Cortex of kidney (tissue), 1 donor: ENCODE data around the gene UCP3.

Experiments
- DNase-seq: peaks from one replicate; lab custom pipeline; 2025; lab: John Stamatoyannopoulos, UW

Gene UCP3

DNA sequence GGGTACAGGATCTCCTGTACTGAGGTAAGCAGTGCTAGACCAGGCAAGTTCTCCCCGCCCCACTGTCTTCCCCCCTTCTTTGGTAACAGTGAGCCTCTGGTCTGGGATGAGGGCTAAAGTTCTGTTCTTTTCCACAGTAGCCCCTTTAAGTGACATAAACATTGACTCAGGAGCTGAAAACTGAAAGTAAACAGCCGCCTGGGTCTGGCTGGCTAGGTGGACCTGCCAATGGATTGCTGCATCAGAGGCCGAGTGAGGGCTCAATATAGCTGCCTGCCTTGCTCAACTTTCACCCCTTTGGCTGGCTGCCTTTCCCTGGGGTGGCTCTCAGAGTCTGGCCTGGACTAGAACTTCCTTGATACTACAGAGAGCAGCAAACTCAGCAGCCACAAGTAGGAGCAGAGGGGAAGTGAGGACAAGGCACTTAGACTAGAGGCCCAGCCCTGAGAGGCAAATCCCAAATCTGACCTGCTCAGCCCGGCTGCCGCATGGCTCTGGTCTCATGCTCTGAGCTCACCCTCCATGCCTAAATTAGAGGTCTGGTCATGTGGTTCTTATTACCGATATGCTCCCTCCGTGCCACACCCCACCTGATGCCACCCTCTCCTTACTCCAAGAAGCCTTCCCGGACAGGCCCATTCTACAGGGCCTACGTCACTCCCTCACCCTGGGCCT is 9.6 kb upstream of the UCP3 start:
- no peak for DNase-seq

DNA sequence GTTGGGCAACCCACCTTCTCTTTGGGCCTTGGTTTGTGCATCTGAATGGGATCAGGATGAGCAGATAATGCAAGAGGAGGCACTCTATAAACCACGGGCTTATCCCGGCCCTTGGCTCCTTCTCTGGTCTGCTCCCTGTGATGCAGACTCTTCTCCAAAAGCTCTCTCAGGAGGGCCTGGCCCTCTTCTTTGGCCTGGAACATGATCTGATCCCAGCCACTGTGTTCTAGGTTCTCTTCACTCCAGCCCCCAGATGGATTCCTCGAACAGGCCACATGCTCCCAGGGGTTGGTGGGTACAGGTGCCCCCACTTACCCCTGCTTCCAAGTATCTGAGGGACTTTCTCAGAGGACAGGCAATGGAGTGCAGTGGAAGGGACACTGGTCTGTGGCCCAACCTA is 8.7 kb upstream of the UCP3 start:
- no peak for DNase-seq

DNA sequence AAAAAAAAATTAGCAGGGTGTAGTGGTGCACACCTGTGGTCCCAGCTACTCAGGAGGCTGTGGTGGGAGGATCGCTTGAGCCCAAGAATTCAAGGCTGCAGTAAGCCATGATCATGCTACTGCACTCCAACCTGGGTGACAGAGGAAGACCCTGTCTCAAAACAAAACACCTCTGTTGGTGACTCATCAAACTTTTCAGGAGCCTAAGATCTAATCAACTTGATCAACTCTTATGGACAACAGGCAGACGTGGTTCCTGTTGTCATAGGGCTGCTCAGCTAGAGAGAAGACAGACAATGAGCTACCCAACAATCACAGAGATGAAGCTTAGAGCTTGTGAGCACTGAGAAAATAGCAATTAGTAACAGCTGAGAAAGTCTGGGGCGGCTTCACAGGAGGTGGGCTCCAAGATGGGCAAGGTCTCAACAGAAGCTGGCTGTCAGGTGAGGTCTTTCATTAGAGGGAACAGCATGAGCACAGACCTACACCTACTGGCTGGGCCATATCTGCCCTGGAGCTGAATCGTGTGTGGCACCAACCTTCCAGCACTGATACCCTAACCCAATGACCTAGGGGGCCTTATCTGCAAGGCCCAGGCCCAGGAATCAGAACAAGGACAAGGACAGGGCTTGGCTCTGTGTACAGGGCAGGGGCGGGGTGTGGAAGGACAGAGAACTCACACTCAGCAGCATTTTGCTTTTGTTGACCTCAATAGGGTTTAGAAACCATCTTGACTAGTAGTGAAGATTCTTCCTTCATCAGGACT is 7.2 kb upstream of the UCP3 start:
- DNase-seq: no peak

DNA sequence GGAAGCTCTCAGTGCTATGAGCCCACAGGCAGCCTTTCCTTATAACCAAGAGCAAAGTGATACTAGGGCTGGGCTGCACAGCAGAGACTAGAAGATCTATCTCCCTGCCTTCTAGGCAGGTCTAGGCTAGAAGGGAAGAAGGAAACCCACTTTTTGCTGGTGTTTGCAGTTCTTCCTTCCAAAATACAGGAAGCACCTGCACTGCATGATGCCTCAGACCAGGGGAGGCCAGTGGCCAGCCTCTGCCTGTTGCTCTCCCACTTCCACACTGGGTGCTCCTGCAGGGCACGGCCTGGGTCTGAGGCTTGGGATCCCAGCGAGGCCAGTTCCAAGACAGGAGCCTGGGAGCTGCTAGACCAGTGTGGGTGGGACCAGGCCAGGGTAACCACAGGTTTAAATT is 6.0 kb upstream of the UCP3 start:
- no peak for DNase-seq

DNA sequence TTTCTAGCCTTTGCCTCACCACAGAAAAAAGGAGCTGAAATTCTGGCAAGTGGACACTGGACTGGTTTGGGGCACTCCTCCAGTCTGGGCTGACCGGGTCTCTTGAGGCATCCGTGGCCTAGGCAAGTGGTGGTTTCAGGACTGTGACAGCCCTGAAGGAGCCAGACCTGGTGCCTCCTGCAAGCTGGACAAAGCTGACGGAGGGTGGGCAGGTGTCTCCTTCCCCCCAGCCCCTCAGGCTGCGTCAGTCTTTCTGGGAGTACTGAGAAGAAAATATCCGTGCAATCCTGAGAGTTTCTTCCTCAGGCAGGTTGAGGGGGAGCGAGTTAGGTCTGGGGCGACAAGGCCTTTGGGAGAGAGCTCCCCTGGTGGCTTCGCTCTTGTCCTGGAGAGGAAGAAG is 4.3 kb upstream of the UCP3 start:
- DNase-seq: no peak

DNA sequence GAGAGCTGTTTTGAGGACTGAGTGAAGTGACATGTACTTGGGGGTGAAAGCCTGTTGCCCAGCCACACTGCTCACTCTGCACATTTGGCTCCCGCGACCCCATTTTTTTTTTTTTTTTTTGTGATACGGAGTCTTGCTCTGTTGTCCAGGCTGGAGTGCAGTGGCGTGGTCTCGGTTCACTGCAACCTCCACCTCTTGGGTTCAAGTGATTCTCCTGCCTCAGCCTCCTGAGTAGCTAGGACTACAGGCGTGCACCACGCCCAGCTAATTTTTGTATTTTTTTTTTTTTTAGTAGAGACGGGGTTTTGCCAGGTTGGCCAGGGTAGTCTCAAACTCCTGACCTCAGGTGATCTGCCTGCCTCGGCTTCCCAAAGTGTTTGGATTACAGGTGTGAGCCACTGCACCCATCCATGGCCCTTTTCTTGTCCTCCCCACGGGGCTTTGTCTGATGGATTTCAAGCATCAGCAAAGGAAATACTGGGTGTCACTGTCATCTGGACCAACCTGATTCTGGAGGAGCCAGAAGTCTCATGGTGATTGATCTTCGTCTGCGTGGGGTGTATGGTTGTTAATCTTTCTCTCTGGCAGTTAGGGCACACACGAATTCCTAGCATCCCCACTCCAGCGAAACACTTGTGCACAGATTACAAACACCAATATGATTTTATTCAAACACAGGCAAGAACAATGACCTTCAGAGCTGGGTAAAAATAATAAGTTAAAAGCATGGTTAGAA is 3.4 kb upstream of the UCP3 start:
- DNase-seq: no peak

DNA sequence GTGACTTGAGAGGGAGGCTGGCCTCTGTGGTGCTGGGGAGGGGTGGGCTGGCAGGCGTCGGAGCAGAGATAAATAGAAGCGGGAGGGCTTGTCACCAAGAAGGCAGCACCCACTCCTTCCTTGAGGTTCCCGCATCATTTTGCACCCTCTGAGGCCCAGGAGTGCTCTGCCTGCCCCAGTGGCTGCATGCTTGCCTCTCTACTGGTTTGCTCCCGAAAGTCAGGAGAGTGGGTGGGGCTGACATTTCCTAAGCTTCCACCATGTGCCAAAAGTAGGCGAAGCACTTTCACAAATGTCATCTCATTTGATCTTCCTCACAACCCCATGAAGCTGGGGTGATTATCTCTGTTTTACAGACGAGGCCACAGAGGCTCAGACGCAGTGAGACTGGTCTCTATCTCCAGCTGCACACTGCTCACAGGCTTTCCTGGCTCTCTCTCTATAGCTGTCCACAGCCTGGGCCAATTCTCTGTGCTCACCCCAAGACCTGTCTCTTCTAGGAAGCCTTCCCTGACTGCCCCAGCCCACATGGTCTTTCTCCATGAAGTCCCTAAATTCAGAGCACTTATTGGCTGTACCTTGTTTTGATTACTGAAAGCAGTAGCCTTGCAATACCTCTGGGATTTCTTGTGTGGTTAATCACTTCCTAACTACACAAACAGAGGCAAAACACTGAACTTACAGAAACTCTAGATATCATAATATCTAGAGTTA is 2.6 kb upstream of the UCP3 start:
- no peak for DNase-seq

DNA sequence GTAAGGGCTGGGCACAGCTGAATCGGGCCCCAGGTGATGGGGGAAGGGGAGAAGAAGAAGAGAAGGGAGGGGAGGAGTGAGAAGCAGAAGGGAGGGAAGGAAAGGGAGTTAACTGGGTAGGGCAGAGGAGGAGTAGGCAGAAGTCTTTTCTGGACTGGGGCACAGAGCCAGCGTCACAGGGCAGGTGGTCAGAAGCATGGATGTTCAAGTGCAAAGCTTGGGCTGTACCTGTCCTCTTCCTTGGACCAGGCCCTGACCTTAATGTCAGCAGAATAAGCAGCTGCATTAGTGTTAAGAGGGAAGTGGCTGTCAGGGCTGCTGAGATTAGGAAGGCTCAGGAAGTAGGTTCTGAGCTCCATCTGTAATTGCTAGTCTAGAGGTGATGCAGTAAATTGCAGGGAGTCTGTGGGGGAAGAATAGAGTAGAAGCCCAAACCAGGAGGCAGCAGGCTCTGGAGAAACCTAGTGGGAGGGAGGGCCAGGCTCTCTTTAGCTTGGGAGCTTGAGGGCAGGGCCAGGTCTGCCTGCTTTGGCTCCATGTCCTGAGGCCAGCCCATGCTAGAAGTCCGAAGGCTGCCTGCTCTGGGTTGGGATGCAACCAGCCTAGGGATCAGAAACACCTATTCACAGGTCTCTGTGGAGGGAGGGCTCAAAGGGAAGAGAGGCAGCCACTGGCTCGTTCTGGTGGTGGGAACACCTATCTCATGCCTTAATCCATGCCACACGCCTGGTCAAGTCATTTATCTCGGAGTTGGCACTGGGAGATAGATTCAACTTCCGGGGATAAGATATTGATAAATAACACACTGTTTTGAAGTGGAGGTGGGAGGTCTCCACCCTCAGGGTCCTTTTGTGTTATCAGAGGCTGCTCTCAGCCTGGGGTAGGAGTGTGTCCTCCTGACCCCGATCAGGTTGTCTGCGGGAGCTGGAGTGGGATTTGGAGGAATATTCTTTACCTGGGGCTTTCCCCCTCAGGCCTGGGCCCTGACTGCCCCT is 1.7 kb upstream of the UCP3 start:
- DNase-seq: no peak

DNA sequence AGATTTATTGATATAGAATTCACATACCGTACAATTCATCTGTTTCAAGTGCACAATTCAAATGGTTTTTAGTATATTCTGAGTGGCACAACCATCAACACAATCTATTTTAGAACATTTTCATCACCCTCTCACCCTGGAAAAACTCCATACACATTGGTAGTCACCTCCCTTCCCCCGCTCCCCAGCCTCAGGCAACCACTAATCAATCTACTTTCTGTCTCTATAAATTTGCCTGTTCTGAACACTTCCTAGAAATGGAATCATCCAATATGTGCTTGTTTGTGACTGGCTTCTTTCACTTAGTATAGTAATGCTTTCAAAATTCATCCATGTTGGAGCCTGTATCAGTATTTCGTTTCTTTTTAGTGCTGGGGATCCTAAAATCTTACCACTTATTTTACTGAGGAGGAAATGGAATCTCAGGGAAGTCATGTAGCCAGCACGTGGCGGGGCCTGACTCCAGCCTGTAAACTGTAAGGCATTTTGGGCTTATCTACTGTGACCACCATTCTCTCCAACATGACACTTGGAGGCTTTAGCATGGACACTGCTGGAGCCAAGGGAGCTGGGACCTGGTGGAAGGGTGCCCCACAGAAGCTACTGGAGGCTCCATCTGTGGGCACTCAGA is 905 bp upstream of the UCP3 start:
- DNase-seq: no peak

DNA sequence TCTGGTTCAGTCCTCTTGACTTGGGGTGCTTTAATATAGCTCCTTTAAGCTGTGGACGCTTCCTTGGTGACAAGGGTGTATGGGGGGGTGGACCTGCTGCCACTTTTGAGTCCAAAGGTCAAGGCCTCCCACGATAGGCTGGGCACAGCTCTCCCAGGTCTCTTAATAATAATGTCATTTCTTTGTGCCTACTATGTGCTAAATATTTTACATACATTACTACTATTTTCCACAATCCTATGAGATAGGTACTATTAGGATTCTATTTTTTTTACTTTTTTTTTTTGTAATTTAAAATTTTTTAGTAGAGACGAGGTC is 304 bp upstream of the UCP3 start:
- no peak for DNase-seq

DNA sequence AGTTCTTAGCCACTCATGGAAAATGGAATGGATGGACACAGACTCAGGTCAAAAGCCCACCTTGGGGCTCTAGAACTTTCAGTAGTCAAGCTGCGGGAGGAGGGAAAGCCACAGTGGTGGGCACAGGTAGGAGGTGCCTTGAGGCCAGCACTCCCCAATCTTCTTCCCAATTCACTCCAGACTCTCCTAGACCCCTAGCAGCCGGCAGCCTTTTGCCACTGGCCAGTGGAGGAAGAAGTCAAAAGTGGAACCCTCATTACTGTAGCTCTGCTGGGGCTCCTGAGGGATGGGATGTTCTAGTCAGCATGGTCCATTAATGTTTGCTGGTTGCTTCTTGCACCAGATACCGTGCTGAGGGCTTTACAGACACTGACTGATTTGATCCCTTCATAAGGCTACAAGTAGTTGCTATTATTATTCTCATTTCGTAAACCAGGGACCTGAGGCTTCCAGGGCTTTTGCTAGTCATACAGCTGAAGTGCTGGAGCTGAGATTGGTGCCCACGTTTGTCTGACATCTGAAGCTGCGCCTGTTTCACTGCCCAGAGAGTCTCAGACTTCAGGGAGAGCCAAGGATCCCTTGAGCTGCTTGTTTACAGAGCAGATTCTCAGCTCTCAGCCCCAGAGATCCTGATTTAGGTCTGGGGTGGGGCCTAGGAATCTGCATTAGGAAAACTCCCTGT is 1.1 kb downstream of the UCP3 start:
- DNase-seq: no peak

DNA sequence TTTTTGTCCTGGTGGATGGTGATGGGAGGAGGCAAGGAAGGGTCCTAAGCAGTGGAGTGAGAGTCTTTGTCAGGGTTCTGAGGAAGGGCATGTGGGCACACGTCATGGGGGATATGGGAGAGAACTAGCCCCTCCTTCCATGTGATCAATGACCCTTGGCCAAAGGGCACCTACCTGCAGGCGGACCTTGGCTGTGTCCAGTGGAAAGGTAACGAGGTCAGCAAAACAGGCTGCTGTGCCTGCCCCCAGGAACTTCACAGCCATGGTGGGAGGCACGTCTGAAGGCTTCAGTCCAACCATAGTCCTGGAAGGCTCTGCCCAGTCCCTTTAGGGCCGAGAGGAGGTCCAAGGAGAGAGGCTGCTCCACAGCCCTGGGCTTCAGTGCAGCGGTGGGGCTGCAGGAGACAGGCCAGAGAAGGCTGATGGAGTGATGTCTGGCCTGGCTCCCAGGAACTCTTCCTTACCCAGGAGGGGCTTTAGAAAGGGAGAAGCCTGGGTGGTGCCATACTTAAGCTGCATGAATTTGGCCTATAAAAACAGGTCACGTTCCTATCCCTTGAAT is 2.1 kb downstream of the UCP3 start:
- no peak for DNase-seq

DNA sequence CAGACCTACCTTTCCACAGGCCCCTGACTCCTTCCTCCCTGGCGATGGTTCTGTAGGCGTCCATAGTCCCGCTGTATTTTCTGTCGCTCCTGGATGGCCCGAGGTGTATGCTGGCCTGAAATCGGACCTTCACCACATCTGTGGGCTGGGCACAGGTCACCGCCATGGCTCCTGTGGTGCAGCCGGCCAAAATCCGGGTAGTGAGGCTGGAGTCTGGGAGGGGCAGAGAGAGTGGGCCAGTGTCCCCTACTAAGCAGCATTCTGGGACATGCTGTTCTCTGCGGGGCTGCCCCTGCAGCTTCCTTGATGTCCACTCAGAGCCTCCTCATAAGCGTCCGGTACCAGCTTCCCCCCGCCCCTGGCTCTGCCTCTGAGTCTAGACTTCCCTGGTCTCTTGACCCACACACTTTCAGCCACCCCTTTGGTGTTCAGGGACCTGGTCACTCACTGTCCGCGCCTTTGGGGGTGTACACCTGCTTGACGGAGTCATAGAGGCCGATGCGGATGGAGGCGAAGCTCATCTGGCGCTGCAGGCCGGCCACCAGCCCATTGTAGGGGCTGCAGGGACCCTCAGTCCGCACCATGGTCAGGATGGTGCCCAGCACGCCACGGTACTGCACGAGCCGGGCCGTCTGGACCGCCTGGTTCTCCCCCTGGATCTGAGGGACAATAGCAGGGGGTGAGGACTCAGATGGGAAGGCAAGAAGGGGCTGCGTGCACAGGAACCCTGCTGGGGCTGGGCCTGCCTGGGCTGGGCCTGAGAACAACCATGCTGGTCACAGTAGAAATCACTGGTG is 3.0 kb downstream of the UCP3 start:
- DNase-seq: no peak

DNA sequence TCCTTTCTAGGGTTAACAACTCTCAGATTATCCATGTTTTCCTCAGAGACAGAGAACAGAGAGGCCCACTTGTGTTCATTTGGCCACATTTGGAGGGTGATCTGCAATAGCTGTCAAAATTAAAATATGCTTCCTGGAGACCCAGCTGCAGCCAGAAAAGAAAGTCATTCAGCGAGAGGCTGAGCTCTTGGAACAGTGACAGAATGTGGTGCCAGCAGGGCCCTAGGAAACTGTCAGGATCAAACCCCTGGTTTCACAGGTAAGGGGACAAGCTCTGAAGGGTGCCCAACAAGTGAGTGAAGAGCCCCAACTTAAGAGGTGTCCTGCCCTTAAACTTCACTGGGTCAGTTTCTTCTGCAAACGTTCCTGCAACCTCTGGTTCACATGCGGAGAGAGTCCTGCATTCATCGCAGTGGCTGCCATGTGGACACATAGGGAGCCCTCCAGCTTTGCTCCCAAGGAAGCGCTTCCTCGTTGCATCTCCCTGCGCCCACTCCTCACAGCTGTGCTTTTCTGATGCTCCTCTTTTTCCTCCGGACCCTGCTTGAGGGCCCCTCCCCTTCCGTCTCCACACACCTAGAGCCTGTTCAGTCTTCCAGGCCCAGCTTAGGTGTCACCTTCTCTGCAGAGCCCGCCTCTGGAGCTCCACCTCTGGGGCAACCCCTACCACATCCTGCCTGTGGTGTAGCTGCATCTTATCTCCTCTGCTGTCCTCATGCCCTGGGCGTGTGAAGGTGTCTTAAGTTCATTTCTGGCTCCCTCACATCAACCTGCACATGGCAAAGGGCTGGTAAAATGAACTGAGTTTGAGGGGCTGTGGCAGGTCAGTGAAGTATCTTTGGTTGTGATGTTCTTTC is 3.9 kb downstream of the UCP3 start:
- no peak for DNase-seq

DNA sequence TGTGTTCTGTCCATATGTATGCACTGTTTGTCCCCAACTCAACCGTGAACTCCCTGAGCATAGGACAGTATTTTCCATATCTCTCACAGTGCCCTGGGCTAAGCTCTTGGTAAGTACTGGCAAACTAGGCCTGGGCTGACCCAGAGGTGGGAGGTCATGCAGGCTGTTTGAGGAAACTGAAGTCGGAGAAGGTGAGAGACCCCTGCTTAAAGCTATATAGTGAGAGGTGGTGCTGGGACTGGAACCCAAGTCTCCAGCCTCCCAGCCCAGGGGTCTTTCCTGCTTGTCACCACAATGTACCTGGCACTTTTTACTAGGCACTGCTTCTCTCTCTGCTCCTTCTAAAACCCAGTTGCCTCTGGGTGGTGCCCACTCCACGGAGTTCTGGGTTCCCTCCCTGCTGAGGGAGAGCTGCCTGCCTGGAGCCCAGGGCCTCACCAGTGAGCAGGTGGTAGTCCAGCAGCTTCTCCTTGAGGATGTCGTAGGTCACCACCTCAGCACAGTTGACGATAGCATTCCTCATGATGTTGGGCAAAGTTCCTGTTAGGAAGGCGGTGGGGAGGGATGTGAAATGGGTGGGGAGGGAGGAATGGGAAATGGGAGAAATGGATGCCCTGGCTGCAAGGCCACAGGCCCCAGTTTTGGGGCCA is 4.7 kb downstream of the UCP3 start:
- no peak for DNase-seq

DNA sequence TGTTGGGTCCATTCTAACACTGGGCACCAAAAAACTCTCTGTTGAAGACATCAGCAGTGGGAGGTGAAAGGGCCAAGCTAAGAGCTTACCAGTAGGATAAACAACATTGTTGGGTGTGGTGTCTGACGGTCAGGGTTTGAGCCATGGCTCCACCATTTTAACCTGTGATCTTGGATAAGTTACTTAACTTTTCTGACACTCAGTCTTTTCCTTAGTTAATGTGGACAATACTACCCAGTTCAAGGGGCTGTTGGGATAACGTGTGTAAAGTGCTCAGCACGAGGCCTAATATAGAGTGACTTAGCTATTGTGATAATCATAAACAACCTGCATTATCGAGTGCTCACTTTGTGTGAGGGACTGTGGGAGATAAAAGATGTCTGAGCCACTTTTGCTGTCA is 6.1 kb downstream of the UCP3 start:
- no peak for DNase-seq

DNA sequence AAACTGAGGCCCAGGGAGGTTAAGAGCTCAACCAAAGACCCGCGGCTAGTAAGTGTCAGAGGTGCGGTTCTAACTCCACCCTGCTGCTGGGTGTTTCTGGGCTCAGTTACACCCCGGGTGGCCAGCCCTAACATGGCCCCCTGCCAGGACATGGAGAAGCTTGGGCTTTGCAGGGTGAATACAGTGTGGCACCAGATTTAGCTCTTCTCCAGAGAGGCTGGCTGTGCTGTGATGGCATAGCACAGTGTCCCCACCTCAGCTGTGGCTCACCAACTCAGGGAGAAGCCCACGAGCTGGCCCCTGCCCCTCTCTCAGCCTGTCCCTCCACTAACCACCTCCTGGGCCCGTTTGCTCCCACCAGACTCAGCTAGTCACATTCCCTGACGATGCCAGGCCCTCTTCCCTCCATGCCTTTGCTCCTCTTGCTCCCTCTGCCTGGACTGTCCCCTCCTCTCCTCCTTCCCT is 7.0 kb downstream of the UCP3 start:
- no peak for DNase-seq
